GM18873 (cell line): ENCODE results near the gene SLC38A11.

Source experiments
- ATAC-seq: cut with Tn5 transposase; IDR thresholded peaks from one replicate; pipeline ENCODE4 v1.9.1; 2021; ENCODE audit warnings: mild to moderate bottlenecking, moderate library complexity, moderate number of reproducible peaks; ENCODE audit not compliant: unreplicated experiment, low FRiP score

Gene SLC38A11

GRCh38 chr2:164974221-164974620 lies 18.9 kb upstream of the SLC38A11 start:
- ATAC-seq, result no peak

DNA sequence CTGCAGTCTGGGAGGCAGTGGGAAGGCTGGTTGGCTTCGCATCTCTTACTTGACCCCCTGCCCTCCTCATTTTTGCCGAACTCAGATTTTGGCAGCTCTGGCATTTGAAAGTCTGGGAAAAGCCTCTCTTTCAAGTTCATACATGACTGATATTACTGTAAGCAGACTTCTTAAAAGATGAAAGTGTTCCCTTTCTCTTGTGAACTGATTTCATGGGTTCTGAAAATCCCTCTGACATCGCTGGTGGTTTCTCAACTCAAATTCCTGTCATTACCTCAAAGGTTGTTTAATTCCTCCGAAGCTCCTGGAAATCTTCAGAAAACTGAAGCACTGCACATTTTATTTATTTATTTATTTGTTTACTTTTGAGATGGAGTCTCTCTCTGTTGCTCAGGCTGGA lies 16.9 kb upstream of the SLC38A11 start:
- no peak for ATAC-seq

DNA sequence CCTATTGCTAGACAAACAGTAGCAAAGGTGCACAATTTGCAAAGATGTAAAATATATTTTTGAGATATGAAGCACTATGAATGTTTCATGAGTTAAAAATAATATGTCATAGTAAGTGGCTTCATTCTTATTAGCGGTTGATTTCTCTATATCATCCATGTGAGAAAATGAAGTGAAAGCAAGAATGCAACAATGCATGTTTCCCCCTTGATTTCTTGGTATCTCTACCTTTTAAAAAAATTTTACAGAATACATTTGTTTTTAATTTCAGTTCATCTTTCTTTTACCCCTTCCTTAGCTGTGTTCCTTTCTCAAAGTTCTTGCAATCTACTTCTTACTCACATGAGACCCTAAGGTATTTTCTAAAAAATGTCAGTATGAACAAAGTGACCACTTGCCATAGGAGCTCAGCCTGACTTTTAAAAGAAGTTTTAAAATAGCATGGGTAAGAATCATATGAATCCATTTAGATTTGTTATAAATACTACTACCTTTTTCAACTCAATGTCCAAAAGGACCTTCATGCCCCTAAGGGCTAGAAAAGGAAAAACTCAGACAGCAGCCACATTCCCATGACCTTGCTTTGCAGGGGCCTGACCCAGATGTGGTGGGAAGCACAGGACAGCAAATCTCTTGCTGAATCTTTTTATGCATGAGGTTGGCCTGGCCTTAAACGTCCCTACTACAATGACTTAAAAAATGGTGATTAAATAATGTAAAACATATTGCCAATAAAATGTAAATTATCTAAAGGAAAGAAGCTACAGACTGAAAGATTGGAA lies 14.8 kb upstream of the SLC38A11 start:
- no peak for ATAC-seq

DNA sequence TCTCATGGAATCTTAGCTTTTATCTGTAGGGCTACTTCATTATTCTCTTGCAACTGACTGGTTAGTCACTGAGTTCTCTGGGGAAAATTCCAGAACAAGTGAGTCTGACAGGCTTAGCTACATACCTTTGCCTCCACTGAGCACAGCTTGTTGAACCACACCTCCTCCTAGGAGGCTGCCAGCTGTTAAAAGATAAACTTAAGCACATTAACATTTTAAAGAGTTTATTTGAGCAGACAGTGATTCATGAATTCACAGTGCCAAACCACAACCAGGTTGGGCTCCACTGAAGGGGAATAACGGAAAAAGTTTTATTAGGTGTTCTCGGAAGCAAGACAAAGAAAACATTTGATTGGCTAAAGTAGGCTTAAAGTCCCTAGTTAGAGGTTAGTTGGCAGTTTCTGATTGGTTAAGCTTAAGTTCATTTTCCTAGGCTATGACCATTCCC lies 12.5 kb upstream of the SLC38A11 start:
- no peak for ATAC-seq

- ATAC-seq, result no peak
These were observed 12.0 kb upstream of the SLC38A11 start for GRCh38 chr2:164967361-164967760.

DNA sequence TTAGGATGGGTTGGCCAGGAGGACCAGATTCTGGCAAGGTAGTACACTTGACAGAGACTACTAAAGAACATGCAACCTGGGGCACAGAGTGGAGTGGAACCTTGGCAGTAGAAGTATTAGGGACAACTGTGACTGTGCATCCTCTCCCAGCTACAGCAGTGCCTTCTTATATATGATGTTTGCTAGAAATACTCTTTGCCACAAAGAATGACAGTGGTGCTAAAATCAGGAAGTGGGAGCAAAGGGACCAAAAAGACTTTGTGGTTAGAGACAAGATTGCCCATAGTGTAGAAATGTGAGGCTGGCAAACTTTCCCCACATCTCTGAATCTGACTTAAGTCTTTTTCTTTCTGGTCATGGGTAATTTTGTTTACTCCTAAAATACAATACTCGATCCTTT lies 9.4 kb upstream of the SLC38A11 start:
- no peak for ATAC-seq

DNA sequence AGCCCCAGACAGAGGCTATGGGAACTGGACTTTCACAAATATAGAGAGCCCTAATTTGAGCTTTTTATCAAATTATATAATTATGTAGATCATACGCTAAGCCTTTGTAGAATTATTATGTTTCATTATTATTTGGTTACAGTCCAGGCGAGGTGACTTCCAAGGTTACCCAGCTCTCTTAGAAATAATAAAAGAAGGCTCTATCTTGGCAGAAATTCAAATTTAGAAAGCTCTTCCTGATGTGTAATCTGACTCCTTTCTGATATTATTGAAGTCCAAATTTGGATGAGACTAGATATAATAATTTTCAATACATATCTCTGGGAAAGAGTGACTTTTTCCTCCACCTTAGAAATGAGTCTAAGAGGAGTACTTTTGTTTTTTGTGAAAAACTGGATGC lies 4.8 kb upstream of the SLC38A11 start:
- ATAC-seq, result no peak

DNA sequence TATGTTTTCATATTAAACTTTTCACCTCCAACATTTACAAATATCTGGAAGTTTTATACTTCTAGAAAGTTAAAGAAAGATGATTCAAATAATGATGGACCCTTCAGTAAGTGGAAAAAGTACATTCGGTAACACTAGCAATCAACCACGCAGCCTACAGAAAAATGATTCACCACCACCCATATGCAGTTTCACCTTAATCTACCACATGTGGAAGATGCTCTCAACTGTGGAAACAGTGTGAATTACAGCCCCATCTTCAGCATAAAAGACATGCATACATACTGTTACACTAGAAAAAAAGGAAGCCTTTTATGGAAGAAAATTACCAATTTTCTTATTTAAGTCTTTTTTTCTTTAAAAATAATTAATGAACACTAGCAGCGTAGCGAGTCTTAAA lies 1.1 kb downstream of the SLC38A11 start:
- ATAC-seq, result no peak

DNA sequence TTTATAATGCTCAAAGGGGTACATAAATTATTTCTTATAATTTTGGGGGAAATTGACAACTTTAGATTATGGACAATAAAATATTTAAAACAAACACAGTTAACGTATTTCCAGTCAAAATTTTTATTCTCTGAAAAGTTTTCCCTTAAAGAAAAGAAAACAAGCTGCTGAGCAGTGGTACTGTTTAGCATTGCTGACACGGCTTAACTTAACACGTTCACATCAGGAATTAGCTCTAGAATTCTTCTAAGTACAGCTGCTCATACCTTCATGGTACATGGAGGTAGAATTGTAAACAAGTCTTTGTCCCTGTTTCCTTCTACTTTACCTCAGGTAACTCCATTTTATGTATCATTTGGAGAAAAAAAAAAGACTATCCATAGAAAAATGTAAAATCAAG lies 2.0 kb downstream of the SLC38A11 start:
- ATAC-seq, result no peak

DNA sequence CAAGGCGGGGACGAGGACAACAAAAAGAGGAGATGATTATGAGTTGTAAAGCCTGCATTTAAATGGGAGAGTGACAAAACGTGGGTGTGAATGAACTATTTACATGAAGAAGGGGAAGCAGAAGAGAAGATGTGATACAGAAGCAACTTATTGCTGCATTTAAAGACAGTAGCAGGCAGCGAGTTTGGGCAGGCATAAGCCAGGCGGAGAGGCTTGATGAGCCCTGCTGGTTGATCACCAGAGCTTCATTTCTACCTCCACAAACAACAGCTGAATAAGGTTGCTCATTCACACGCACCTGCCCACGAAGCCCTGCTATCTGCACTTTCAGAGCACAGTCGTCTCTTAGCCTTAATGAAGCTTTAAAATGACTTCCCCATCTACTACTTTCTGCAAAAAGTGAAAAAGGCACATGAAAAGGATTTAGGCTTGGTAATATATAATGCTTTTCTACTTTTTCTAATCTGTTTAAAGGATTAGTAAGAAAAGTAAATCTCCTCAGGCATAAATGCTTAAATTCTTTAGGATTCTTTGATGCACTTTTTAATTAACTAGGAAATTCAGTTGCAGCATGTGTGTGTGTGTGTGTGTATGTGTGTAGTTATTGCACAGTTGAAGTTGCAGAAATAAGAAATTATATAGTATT lies 3.1 kb downstream of the SLC38A11 start:
- ATAC-seq, result no peak

DNA sequence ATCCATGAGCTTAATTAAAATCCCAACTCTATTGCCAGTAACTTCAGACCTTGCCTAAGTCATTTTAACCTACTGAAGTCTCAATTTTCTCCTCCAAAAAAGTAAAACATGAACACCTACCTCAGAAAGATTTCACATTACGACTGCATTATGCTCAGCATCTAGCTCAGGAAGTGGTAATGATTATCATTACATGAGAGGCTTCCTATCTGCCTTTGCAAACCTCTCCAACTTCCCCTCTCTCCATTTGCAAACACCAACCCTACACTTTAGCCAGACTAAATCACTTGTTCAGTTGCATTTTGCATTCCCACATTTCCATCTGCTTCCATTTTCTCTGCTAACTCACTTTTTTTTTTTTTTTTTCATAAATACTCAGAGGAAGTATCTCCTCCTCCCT lies 6.8 kb downstream of the SLC38A11 start:
- ATAC-seq, result no peak

- no peak for ATAC-seq
These were observed 8.0 kb downstream of the SLC38A11 start for GRCh38 chr2:164947281-164947680.

DNA sequence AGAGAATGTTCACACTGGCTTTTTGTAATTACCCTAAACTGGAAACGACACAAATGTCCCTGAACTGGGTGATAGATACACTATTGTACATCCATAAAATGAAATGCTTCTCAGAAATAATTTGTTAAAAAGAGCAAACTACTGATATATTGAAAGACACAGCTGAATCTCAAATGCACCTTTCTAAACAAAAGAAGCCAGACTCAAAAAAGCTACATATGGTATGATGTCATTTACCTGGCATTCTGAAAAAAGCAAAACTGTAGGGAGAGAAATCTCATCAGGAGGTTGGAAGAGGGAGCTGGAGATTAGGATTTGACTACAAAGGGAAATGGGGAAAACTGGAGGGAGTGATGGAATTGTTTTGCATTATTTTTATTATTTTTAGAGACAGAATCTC lies 12.0 kb downstream of the SLC38A11 start:
- no peak for ATAC-seq

DNA sequence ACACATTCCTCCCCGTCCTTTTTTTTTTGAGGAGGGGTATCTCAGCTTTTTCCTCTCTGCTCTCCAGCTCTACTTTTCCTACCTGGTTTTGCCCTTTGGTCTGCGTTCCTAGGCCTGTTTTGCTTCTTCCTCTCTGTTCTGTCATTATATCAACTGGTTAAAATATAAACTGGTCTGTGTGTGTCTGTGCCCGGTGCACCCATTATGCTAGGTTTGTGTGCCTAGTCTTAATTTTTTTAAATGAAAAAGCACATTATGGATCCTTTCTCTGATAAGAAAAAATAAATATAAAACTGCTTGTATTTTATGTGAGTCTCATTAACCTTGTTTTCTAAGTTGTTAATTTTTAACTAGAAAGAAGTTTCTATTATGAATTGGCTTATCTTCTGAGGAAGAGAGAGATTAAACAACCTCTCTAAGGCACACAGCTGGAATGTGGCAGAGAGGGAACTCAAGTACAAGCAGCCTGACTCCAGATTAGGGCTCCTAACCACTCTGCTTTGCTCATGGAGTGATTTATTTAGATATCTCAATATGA lies 17.4 kb downstream of the SLC38A11 start:
- no peak for ATAC-seq

DNA sequence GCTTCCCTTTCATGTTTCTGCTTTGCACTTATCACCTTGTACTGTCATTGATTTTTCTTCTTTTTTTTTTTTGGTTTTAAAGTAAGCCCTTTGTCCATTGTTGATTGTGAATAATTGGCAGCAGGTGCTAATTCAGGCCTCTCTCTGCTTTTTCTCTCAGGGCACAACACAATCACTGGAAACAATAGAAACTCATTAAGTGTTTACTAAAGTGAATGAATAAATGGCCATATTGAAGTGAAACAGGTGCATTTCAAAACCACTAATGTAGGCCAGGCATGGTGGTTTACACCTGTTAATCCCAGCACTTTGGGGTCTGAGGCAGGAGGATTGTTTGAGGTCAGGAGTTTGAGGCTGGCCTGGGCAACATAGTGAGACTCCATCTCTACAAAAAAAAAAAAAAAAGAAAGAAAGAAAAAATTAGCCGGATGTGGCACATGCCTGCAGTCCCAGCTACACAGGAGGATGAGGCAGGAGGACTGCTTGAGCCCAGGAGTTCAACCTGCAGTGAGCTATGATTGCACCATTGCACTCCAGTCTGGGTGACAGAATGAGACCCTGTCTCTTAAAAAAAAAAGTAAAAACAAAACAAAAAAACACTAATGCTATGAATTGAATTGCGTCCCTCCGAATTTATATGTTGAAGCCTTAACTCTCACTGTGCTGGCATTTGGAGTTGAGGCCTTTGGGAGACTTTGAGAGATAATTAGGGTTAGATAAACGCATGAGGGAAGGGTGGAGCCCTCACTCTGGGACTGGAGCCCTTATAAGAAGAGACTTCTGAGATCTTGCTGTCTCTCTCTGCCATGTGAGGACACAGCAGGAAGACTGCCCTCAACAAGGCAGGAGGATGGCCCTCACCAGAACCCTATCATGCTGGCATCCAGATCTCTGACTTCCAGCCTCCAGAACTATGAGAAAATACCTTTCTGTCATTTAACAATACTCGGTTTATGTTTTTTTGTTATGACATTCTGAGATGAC lies 19.9 kb downstream of the SLC38A11 start:
- no peak for ATAC-seq

GRCh38 chr2:164934401-164935117 lies 20.8 kb downstream of the SLC38A11 start:
- ATAC-seq, result no peak

DNA sequence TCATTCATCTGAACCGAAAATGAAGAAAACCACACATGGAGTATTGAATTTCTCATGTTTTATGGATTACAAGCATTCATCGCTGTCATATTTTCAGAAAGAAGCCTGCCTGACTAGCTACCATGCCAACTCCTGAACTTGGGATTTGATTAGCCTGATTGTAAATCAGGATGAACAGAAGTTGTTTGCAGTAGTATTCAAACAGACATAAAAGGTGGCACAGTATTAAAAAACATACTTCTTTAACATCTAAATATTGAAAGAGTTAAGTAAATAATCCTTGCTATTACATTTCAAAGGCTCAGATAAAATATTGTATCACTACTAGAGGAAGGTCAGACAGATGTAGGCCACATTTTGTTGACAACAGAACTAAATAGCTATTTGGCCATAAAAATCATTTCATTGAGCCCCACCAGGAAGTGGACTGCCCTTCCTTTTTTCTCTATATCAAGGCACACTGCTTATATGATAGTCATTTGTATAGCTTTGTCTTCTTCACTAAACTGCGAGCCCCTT lies 21.6 kb downstream of the SLC38A11 start:
- ATAC-seq, result no peak

DNA sequence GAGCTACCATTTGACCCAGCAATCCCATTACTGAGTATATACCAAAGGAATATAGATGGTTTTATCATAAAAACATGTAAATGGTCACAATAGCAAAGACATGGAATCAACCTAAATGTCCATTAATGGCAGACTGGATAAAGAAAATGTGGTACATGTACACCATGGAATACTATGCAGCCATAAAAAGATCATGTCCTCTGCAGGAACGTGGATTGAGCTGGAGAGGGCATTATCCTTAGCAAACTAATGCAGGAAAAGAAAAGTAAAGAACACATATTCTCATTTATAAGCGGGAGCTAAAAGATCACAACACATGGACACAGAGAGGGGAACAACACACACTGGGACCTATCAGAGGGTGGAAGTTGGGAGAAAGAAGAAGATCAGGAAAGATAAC lies 22.9 kb downstream of the SLC38A11 start:
- ATAC-seq, result no peak

DNA sequence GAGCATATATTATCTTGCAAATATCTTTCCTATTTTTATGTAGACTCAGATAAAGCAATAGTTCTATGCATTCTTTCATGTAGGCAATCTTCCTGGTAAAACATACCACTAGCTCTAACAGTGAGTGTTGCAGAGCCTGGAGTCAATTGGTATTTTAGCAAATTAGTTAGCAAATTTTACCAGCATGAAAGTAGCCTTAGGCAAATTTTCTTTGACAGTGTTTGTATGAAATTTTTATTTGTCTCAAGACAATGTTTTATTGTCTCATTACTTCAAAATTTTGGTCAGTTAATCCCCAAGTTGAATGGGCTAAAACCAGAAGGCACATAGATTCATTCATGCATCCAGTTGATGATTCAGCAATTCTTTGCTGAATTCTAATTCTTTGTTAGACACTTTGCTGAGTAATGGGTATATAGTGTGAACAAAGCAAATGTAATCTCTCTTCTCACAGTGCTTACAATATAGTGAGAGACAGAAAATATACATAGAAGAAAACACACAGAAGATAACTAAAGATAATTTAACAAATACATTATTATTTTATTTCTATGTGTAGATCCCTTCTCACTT lies 27.1 kb downstream of the SLC38A11 start:
- no peak for ATAC-seq

DNA sequence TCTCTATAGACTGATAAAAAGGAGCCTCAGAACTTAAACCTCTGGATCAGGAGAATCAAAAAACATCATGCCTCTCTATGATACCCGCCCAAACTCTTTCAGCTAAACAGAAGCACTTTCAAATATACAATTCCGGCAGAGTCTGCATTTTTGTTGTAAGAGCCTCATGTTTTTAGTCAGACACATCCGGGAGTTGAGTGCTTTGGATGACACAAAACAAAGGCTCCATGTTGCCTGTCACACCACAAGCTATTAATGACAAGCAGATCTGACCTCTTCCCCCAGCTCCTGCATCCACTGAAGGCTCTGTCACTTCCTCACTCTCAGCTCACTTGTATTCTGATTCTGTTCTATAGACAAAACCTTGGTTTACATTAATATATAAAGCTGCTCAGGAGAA lies 33.2 kb downstream of the SLC38A11 start:
- no peak for ATAC-seq
